22Rv1 (cell line): ENCODE results near the gene DDR1.

Experiments used
- H3K27ac ChIP-seq: fragments of 450-650 bp; 2 replicates; pipeline ENCODE4 v1.5.1; 2017
- CTCF ChIP-seq: fragments of 450-650 bp; IDR thresholded peaks from 2 replicates; pipeline ENCODE4 v1.5.1; 2017; ENCODE audit warnings: mild to moderate bottlenecking
- ZFX ChIP-seq: fragments of 450-650 bp; IDR thresholded peaks from 2 replicates; pipeline ENCODE4 v1.6.1; 2017; ENCODE audit warnings: antibody characterized with exemption, borderline replicate concordance

The DDR1 gene

DNA sequence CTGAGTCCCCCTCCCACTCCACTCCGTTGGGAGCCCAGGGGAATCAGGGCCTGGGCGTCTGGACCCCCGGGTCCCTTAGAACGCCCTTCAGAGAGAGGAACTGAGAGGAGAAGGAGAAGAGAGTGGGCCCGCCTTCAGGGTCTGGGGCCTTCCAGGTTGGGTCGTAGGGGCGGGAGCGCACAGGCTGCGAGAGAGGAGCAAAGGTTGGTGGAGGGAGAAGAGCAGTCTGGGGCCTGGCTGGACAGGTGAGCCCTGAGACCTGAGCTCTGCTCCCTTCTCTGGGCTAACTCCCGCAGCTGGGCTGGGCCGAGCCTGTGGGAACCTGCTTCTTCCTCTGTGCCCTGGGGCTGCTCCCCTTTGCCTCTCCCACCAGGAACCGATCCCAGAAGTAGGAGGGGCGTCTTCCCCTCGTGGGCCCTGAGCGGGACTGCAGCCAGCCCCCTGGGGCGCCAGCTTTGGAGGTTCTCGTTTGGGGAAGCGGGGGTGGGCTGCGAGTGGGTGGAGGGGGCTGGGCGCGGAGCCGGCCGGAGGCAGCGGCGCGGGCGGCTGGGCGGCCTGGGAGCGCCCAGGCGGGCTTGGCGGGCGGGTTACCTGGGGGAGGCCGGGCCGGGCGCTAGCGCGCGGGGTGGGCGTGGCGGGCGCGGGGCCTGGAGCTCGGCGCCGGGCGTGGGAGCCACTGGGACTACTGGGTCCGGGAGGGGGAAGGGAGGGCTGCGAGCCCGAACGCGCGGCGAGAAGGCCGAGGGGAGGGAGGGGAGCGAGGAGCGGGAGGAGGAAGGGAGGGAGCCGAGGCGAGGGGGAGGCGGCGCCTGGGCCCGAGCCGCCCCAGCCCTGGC lies at the start of gene DDR1:
Gene DDR1 (plus strand): TSS at position 835 of the 836 bp plus-strand sequence. CDS start 4,211 bp downstream, outside the sequence.
- no peak for TF ChIP-seq ZFX
- TF ChIP-seq CTCF = no peak
- H3K27ac ChIP-seq = peak within 1 kb of the TSS; percentile 98

DNA sequence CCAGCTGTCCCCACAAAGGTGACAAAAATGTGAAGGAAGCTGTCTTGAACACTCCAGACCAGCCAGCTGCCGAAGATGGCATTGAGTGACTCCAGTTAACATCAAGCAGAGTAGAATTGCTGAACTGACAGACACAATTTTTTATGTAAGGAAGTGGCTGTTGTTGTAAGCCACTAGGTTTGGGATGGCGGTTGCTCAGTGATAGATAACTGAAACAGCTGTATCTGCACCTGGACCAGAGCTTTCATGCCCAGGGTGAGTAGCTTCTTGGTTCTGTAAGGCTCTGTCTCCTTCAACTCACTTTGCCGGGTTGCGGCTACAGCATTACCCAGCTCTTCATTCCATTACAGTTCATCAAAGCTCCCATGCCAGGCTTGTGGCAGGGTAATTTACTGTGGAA lies 49.7 kb upstream of the DDR1 start:
- no peak for TF ChIP-seq ZFX
- no peak for TF ChIP-seq CTCF
- H3K27ac ChIP-seq = no peak overlapping the region

- TF ChIP-seq ZFX (no peak), CTCF (no peak)
- H3K27ac ChIP-seq = no peak overlapping the region
Measured at GRCh38 chr6:30835576-30835975, 48.7 kb upstream of the DDR1 start.

GRCh38 chr6:30836431-30836866 lies 47.9 kb upstream of the DDR1 start:
- no peak overlapping the region for H3K27ac ChIP-seq
- TF ChIP-seq CTCF (no peak), ZFX (no peak)

GRCh38 chr6:30836957-30837356 lies 47.4 kb upstream of the DDR1 start:
- no peak overlapping the region for H3K27ac ChIP-seq
- no peak for TF ChIP-seq ZFX
- no peak for TF ChIP-seq CTCF

DNA sequence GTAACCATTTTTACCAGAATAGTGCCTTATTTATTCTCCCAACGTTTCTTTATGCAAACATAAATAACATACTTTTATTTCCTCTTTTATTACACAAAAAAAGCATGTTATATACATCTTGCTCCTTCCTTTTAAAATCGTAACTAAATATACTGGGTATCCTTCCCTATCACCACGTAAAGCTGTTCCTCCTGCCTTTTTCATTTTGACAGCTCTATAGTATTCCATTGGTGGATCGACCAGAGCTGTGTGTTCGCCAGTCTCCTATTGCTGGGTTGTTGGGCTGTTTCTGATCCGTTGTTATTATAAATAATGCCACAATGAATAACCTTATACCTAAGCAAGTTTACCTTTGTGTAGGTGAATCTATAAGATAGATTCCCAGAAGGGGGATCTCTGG lies 46.9 kb upstream of the DDR1 start:
- TF ChIP-seq CTCF = no peak
- TF ChIP-seq ZFX = no peak
- no peak overlapping the region for H3K27ac ChIP-seq

- TF ChIP-seq CTCF (no peak), ZFX (no peak)
- H3K27ac ChIP-seq = no peak overlapping the region
Measured at GRCh38 chr6:30837870-30838269, 46.4 kb upstream of the DDR1 start.
